NCI-H1092 (cell line): ENCODE results near the gene SNAP47.

Experiments used
- DNase-seq: peaks from one replicate; lab custom pipeline; 2025; lab: John Stamatoyannopoulos, UW

The SNAP47 gene

DNA sequence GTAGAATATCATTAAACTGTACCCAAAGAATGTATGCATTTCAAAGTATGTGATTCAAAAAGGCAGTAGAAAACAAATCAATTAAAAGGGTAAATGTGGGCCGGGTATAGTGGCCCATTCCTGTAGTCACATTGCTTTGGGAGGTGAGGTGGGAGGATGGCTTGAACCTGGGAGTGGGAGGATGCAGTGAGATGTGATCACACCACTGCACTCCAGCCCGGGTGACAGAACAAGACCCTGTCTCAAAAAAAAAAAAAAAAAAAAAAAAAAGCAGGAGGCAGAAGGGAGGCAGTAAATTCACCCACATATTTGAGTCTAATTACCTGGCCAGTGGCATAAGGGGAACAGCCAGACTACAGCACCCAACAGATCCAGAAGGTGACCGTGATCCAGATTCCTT, 62.4 kb downstream of the SNAP47 start:
- DNase-seq = no peak

DNA sequence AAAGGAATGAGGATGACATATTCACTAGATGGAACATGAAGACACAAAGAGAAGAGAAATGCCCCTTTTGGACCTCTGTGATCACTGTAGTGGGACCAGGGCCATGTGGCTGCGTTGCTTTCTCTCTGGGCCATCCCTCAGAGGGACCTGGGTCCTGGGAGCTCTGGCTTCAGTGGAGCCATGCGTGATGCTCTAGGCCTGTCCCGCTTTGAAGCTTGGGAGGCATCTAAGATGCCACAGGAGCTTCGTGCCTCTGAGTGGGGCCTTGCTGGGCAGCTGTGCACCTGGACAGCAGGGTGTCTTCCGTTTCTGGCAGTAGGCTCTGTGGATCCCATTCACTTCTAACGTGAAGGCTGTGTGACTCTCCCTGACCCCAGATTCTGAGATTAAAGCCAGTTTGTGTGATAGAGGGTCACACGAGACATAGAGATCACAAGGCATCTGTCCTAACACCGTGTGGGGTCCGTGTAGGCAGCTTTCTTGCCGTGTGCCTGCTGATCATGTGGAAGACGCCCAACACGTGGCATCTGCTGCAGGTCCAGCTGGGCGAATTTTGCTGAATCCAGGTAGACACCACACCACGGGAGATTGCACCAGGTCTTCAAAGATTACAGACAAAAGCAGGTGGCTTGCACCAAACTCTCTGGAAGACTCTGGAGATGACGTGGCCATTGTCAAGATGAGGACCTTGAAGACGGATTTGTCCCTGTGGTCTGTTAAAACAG, 63.0 kb downstream of the SNAP47 start:
- DNase-seq = no peak

DNA sequence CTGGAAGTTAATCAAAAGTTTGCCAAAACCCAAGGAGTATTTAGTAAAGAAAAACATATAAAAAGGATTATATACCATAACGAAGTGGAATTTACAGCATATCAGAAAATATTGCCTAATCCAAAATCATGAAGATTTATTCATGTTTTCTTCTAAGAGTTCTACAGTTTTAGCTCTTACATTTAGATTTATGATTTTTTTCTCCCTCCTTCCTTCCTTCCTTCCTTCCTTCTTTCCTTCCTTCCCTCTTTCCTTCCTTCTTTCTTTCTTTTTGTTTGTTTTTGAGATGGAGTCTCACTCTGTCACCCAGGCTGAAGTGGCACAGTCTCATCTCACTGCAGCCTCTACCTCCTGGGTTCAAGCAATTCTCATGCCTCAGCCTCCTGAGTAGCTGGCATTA, 64.5 kb downstream of the SNAP47 start:
- no peak for DNase-seq

DNA sequence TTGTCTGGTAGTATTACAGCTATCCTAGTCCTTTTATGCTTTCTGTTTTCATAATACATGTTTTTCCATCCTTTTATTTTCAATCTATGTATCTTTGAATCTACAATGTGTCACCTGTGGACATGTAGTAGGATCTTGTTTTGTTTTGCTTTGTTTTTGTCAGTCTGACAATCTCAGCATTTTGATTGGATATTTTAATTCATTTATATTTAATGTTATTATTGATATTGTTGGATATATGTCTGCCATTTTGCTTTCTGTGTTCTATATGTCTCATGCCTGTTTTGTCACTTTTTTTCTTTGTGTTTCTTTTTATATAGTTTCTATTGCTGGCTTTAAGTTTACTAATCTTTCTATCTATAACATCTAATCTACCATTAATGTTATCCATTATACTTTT, 68.7 kb downstream of the SNAP47 start:
- no peak for DNase-seq

DNA sequence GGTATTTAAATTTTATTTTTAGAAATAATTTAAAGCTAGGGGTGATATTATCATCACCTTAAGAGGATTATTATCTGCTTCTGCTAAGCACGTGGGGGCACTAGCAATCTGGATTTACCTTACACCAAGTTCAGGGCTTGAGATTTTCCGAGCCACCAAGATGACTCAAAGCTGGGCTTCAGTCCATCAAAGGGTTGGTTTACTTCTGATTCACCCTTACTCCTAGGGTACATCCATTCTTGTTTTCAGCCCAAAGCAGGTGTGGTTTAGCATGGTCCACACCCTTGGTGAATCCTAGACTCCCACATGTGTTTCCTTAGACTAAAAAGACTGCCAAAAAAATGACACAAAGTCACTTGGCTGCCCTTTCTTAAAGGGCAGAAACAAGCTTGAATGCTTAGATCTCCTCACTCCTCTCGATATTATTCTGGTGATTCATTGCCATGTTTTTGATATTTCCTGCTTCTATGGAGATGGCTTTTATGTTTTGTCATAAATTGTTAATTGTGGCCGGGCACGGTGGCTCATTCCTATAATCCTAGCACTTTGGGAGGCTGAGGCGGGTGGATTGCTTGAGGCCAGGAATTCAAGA, 70.5 kb downstream of the SNAP47 start:
- no peak for DNase-seq

DNA sequence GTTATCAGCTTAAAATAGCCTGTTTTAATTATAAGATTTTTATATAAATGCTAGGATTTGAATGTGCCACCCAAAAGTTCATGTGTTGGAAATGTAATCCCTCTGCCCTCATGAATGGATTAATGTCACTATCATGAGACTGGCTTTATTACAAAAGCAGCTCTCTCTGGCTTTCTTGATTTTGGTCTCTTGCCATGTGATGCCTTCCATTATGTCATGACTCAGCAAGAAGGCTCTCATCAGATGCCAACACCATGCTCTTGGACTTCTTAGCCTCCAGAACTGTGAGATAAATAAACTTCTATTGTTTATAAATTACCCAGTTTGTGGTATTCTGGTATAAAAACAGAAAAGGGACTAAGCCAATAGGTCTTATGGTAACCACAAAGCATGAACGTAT, 73.3 kb downstream of the SNAP47 start:
- DNase-seq = no peak

DNA sequence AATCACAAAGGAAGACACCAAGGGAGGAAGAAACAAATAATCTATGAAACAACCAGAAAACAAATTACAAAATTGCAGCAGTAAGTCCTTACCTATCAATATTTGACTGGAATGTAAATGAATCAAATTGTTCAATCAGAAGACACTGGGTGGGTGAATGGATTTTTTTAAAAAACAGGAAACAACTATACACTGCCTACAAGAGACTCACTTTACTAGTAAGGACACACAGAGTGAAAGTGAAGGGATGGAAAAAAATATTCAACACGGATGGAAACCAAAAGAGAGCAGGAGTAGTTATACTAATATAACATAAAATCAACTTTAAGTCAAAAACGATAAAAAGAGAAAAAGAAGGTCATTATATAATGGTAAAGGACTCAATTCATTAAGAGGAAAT, 73.8 kb downstream of the SNAP47 start:
- DNase-seq = no peak

DNA sequence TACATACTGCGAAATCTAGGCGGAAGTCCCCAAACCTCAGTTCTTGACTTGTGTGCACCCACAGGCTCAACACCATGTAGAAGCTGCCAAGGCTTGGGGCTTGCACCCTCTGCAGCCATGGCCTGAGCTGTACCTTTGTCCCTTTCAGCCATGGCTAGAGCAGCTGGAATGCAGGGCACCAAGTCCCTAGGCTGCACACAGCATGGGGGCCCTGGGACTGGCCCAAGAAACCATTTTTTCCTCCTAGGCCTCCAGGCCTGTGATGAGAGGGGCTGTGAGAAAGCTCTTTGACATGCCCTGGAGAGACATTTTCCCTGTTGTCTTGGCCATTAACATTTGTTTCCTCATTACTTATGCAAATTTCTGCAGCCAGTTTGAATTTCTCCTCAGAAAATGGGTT, 78.7 kb downstream of the SNAP47 start:
- no peak for DNase-seq

DNA sequence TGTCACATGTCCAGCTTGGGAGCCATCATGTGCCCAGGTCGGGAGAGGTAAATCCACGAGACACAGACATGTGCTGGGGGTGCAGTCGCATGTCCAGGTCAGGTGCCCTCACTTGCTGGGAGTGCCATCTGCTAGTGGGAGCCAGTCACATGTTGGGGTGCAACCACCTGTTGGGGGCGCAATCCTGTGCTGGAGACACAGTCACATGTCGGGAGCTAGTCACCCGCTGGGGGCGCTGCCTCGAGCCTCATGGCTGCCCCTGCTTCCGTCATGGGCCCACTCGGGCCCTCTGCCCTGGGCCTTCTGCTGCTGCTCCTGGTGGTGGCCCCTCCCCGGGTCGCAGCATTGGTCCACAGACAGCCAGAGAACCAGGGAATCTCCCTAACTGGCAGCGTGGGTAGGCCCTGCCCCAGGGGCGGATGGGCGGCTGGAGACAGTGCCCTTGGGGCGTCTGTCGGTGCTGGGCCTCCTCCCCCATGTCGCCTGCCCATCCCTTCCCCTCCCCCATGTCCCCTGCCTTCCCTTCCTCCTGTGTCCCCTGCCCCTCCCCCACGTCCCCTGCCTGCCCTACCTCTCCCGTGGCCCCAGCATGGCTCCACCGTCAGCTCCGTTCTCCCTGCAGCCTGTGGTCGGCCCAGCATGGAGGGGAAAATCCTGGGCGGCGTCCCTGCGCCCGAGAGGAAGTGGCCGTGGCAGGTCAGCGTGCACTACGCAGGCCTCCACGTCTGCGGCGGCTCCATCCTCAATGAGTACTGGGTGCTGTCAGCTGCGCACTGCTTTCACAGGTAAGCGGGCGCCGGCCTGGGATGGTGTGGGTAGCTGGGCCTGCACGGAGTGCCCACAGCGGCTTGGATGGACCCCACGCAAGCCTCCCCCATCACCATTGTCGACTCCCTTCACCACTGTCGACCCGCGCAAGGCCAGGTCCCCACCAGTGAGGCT, 80.5 kb downstream of the SNAP47 start, which contains the start of gene PRSS38:
TSS of gene PRSS38 (plus strand) at position 208 of the 942 bp plus-strand sequence. CDS start at position 250, 42 bp downstream.
- DNase-seq = no peak

DNA sequence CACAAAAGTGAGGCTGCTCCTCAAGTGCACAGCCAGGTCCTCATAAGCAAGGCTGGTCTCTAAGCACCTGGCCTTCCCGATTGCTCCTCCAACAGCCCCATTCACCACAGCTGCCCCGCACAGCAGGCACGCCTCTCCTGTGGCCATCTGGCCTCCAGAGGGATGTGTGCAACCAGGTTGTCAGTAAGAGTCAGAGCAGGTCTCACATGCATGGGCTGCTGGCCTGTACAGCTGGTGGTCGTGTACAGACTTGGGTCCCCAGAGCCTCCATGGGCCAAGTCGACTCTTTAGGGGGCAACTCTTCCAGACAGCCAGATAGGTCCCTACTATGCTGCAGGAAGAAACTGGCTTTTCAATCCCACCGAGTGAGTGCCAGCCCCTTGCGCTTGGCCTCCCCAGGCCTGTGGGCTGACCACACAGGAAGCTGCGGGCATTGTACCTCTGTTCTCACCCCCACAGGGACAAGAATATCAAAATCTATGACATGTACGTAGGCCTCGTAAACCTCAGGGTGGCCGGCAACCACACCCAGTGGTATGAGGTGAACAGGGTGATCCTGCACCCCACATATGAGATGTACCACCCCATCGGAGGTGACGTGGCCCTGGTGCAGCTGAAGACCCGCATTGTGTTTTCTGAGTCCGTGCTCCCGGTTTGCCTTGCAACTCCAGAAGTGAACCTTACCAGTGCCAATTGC, 81.7 kb downstream of the SNAP47 start:
- DNase-seq = no peak

DNA sequence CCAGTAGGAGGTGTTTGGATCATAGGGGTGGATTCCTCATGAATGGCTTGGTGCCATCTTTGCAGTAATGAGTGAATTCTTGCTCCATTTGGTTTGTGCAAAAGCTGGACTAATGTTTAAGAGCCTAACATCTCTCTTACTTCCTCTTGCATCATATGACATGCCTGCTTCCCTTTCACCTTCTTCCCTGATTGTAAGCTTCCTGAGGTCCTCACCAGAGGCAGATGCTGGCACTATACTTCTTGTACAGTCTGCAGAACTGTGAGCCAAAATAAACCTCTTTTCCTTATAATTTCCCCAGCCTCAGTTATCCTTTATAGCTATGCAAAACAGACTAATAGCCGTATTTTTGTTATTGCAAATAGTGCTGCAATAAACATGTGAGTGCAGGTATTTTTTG, 88.3 kb downstream of the SNAP47 start:
- no peak for DNase-seq

DNA sequence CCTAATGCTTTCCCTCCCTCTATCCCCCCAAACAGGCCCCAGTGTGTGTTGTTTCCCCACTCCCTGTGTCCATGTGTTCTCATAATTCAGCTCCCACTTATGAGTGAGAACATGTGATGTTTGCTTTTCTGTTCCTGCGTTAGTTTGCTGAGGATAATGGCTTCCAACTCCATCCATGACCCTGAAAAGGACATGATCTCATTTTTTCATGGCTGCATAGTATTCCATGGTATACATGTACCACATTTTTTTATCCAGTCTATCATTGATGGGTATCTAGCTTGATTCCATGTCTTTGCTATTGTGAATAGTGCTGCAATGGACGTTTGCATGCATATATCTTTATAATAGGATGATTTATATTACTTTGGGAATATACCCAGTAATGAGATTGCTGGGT, 89.0 kb downstream of the SNAP47 start:
- DNase-seq = no peak

DNA sequence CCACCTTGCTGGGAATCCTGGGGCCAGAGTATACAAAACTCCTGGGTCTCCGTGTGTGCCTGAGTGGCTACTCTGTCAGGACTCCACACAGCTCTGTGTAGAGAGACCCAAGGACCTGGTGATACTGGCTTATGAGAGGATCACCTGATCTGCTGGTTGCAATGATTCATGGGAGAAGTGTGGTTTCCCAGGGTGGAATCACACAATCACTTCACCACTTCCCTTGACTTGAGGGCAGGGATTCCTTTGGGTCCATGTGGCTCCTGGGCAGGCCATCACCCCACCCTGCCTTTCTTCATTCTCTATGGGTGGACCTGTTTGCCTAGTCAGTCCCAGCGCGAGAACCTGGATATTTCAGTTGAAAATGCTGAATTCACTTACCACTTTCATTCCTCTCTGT, 93.6 kb downstream of the SNAP47 start:
- no peak for DNase-seq
